ENCODE results near the gene COQ5. TPM values are rescaled to one million over a fixed set of nuclear protein-coding genes. Genes with fewer than 3 reads are reported as not detected.

COQ5 gene
- total RNA-seq: 10 to 100 TPM; 11.3 to 23.4 (median 21.5) TPM
- total RNA-seq (2013): 25.3 TPM
- total RNA-seq: 8.2 to 35.0 (median 14.7) reads per million in 29 experiments

DNA sequence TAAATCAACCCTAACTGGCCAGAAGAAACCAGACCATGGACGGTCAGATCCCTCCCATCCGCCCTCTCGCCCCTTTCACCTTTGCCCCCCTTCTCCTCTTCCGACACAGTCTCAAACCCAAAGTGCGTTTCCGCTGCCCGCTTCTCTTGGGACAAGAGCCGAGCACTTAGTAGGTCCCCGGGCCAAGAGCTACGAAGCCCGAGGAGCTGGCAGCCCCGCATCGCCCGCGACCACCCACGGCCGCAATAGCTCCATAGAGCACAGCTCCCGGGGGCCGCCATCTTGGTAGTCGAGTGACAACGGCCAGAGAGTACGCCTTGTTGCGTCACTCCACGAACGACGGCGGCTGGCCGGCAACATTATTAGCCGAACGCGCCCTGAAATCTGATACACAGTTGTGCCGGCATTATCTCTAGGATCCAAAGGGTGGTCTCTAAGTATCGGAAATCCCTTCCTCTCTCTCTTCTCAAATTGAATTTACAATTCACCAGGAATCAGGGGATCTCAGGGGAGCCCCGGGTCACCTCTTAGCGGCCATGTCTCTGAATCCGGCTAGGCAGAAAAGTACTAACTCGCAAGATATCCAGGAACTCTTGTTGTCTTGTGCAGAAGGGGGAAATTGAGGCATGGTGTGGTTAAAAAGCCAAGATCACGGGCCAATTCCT, at the start of gene COQ5:
TSS of gene COQ5 (minus strand) at position 298 of the 665 bp plus-strand sequence. CDS start at position 281, 17 bp downstream.
- POLR2A ChIA-PET: interaction anchor here (0.5 to 1.7 kb wide), 9 partner anchors 9 to 238 kb away, joined by 3 to 8 read pairs (median 5); partner anchors contain the start of gene DYNLL1 (in 1 of the 2)
- no peaks in the 10 kb centered on the region for H3K36me3 Mint-ChIP-seq
- WGBS (ENCODE audit: insufficient coverage): 0% methylated on average over 35 of the region's 38 CpGs

GRCh38 chr12:120574106-120574505, 45.1 kb upstream of the COQ5 start:
- Histone ChIP-seq H3K36me3 (ENCODE audit: control insufficient read depth in 2 of 2, extremely low read depth in 1 of 2, insufficient read depth in 1 of 2, low read length in 1 of 2) (peaks cover 46 to 92% of the 10 kb centered on the region in 2 donors), H3K4me1 (ENCODE audit: control insufficient read depth in 1 of 2, extremely low read depth in 1 of 2, insufficient read depth in 2 of 2, low read length in 2 of 2) (no peaks in the 10 kb centered on the region), H3K27ac (ENCODE audit: low read length) (no peak overlapping the region), H3K27me3 (replicated peaks in 1 of 2; ENCODE audit: control insufficient read depth in 2 of 2, extremely low read depth in 1 of 2, insufficient read depth in 2 of 2, low read length in 1 of 2) (no peaks in the 10 kb centered on the region), H3K4me3 (ENCODE audit: control insufficient read depth in 1 of 2, extremely low read depth in 1 of 2, low read length in 1 of 2) (no peak overlapping the region), H3K9me3 (no peaks in the 10 kb centered on the region)
- CTCF ChIA-PET: no interaction called here
- POLR2A ChIA-PET: no interaction called here
- Mint-ChIP-seq H3K27ac (peak overlapping the region in 1 of 2 donors; percentile 23), H3K9me3 (no peaks in the 10 kb centered on the region), H3K36me3 (peaks cover 60% of the 10 kb centered on the region), H3K4me3 (no peak overlapping the region), H3K4me1 (peaks cover 0 to 1% (median 0%) of the 10 kb centered on the region in 3 donors), H3K27me3 (no peaks in the 10 kb centered on the region)
- ATAC-seq (replicated peaks in 1 of 4) (no peak), DNase-seq (no peak)
- WGBS (ENCODE audit: insufficient coverage): no CpG with 5 or more reads among the region's 2 CpGs

More for the DNA sequence above, at the start of gene COQ5:
- peak; percentile 65 to 87 (median 78) for DNase-seq
- peak within 1 kb of the TSS; percentile 99 for H3K27ac Mint-ChIP-seq
- H3K4me1 Mint-ChIP-seq: peaks cover 26 to 33% (median 27%) of the 10 kb centered on the region in 3 donors
- Histone ChIP-seq H3K27ac (ENCODE audit: low read length) (peak within 1 kb of the TSS; percentile 83), H3K4me1 (ENCODE audit: control insufficient read depth in 1 of 2, extremely low read depth in 1 of 2, insufficient read depth in 2 of 2, low read length in 2 of 2) (peaks cover 6 to 18% of the 10 kb centered on the region in 2 experiments), H3K4me3 (ENCODE audit: control insufficient read depth in 1 of 2, extremely low read depth in 1 of 2, low read length in 1 of 2) (peak within 1 kb of the TSS; percentile 95 to 96), H3K36me3 (ENCODE audit: control insufficient read depth in 2 of 2, extremely low read depth in 1 of 2, insufficient read depth in 1 of 2, low read length in 1 of 2) (no peaks in the 10 kb centered on the region), H3K9me3 (no peaks in the 10 kb centered on the region), H3K27me3 (replicated peaks in 1 of 2; ENCODE audit: control insufficient read depth in 2 of 2, extremely low read depth in 1 of 2, insufficient read depth in 2 of 2, low read length in 1 of 2) (no peaks in the 10 kb centered on the region)
- H3K27me3 Mint-ChIP-seq: no peaks in the 10 kb centered on the region
- H3K4me3 Mint-ChIP-seq: peak within 1 kb of the TSS; percentile 100
- no peaks in the 10 kb centered on the region for H3K9me3 Mint-ChIP-seq
- ATAC-seq (replicated peaks in 1 of 4): peak; percentile 96 to 97 (median 97)
- CTCF ChIA-PET: interaction anchor here in 1 of 2 donors (0.5 to 0.8 kb wide), 6 partner anchors 9 to 150 kb away, joined by 3 to 6 read pairs (median 4); no protein-coding TSS in a partner anchor

- H3K9me3 Mint-ChIP-seq: no peaks in the 10 kb centered on the region
- H3K4me3 Mint-ChIP-seq: no peak overlapping the region
- H3K4me1 Mint-ChIP-seq: no peaks in the 10 kb centered on the region
- ChIA-PET POLR2A (no interaction called here), CTCF (no interaction called here)
- DNase-seq (no peak), ATAC-seq (replicated peaks in 1 of 4) (no peak)
- H3K27ac Mint-ChIP-seq: peak overlapping the region in 1 of 2 donors; percentile 22
- Histone ChIP-seq H3K36me3 (ENCODE audit: control insufficient read depth in 2 of 2, extremely low read depth in 1 of 2, insufficient read depth in 1 of 2, low read length in 1 of 2) (peaks cover 46 to 92% of the 10 kb centered on the region in 2 donors), H3K9me3 (no peaks in the 10 kb centered on the region), H3K4me3 (ENCODE audit: control insufficient read depth in 1 of 2, extremely low read depth in 1 of 2, low read length in 1 of 2) (no peak overlapping the region), H3K27me3 (replicated peaks in 1 of 2; ENCODE audit: control insufficient read depth in 2 of 2, extremely low read depth in 1 of 2, insufficient read depth in 2 of 2, low read length in 1 of 2) (no peaks in the 10 kb centered on the region), H3K4me1 (ENCODE audit: control insufficient read depth in 1 of 2, extremely low read depth in 1 of 2, insufficient read depth in 2 of 2, low read length in 2 of 2) (no peaks in the 10 kb centered on the region), H3K27ac (ENCODE audit: low read length) (no peak overlapping the region)
- 40% methylated on average over 1 of the region's 6 CpGs for WGBS (ENCODE audit: insufficient coverage)
- H3K36me3 Mint-ChIP-seq: peaks cover 60% of the 10 kb centered on the region
- H3K27me3 Mint-ChIP-seq: no peaks in the 10 kb centered on the region
Measured at GRCh38 chr12:120573560-120573959, 44.6 kb upstream of the COQ5 start.

DNA sequence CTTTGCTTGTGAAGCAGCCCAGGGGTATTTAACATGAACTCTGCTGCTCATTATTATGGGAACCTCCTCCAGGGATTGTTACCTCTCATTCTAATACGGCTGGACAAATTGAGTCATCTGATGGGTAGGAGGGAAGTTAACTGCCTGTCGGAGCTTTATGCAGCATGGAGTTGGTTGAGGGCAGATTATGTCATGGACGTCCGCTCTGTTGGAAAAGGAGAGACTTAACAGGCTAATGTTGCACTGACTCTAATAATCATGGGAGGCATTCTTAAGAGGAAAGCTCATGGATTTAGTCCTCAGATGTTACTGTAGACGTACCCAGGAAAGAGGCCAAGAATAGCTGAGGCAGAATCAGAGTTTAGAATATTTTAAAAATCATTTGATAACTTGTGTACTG, 42.3 kb upstream of the COQ5 start:
- Histone ChIP-seq H3K36me3 (ENCODE audit: control insufficient read depth in 2 of 2, extremely low read depth in 1 of 2, insufficient read depth in 1 of 2, low read length in 1 of 2) (peaks cover 36 to 90% of the 10 kb centered on the region in 2 donors), H3K4me1 (ENCODE audit: control insufficient read depth in 1 of 2, extremely low read depth in 1 of 2, insufficient read depth in 2 of 2, low read length in 2 of 2) (no peaks in the 10 kb centered on the region), H3K27me3 (replicated peaks in 1 of 2; ENCODE audit: control insufficient read depth in 2 of 2, extremely low read depth in 1 of 2, insufficient read depth in 2 of 2, low read length in 1 of 2) (no peaks in the 10 kb centered on the region), H3K27ac (ENCODE audit: low read length) (no peak overlapping the region), H3K9me3 (no peaks in the 10 kb centered on the region), H3K4me3 (ENCODE audit: control insufficient read depth in 1 of 2, extremely low read depth in 1 of 2, low read length in 1 of 2) (no peak overlapping the region)
- Mint-ChIP-seq H3K27me3 (no peaks in the 10 kb centered on the region), H3K36me3 (peaks cover 56% of the 10 kb centered on the region), H3K4me3 (no peak overlapping the region), H3K4me1 (no peaks in the 10 kb centered on the region), H3K9me3 (no peaks in the 10 kb centered on the region), H3K27ac (no peak overlapping the region)
- POLR2A ChIA-PET: interaction anchor here (0.7 to 1.0 kb wide), 2 partner anchors 10 to 715 kb away, joined by 4 read pairs; partner anchors contain the start of gene POP5 (in 1 of the 2)
- CTCF ChIA-PET: interaction anchor here (0.5 to 0.7 kb wide), 3 partner anchors 10 to 1075 kb away, joined by 3 to 7 read pairs (median 3); partner anchors contain the start of gene POP5 (in 1 of the 2)
- DNase-seq: no peak
- 96% methylated on average over 4 of the region's 5 CpGs for WGBS (ENCODE audit: insufficient coverage)
- ATAC-seq (replicated peaks in 1 of 4): no peak

DNA sequence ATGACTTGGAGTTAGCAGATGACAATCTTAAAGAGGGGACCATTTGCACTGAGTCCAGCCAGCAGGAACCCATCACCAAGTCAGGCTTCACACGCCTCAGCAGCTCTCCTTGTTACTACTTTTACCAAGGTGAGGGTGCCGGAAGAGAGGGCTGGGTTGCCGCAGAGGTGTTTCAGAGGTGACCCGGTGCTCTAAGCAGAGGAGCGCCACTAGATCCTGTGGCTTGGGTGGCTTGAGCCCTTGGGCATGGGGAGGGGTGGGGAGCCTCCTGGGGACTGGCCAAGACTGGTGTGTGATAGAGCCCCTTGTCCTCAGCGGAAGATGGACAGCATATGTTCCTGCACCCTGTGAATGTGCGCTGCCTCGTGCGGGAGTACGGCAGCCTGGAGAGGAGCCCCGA, 34.5 kb upstream of the COQ5 start:
- ATAC-seq (replicated peaks in 1 of 4) (no peak), DNase-seq (no peak)
- H3K27ac ChIP-seq (ENCODE audit: low read length): no peak overlapping the region
- H3K27me3 ChIP-seq (replicated peaks in 1 of 2; ENCODE audit: control insufficient read depth in 2 of 2, extremely low read depth in 1 of 2, insufficient read depth in 2 of 2, low read length in 1 of 2): no peaks in the 10 kb centered on the region
- H3K4me1 Mint-ChIP-seq: no peaks in the 10 kb centered on the region
- POLR2A ChIA-PET: no interaction called here
- no peaks in the 10 kb centered on the region for H3K9me3 ChIP-seq
- H3K4me3 ChIP-seq (ENCODE audit: control insufficient read depth in 1 of 2, extremely low read depth in 1 of 2, low read length in 1 of 2): no peak overlapping the region
- H3K27ac Mint-ChIP-seq: peak overlapping the region in 1 of 2 donors; percentile 39
- no peaks in the 10 kb centered on the region for H3K27me3 Mint-ChIP-seq
- H3K4me3 Mint-ChIP-seq: no peak overlapping the region
- H3K4me1 ChIP-seq (ENCODE audit: control insufficient read depth in 1 of 2, extremely low read depth in 1 of 2, insufficient read depth in 2 of 2, low read length in 2 of 2): no peaks in the 10 kb centered on the region
- peaks cover 8 to 88% of the 10 kb centered on the region in 2 donors for H3K36me3 ChIP-seq (ENCODE audit: control insufficient read depth in 2 of 2, extremely low read depth in 1 of 2, insufficient read depth in 1 of 2, low read length in 1 of 2)
- peaks cover 53% of the 10 kb centered on the region for H3K36me3 Mint-ChIP-seq
- CTCF ChIA-PET: no interaction called here
- 94% methylated on average over 8 of the region's 11 CpGs for WGBS (ENCODE audit: insufficient coverage)
- no peaks in the 10 kb centered on the region for H3K9me3 Mint-ChIP-seq

DNA sequence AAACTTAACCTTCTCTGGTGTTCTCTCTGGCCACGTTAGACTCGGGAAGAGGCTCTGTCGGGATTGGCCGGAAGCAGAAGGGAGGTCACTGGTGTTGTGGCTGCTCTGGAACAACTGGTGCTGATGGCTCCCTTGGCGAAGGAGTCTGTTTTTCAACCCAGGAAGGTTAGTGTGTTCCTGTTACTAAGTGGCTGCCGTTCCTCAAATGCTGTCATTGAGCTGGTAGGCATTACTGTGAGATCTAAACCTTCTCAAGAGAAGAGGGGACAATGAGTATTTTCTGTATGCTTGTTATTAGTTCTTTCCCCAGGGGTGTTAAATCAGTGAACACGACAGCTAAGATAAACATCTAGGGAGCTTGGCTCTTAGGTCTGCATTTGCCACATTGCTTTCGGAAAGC, 33.9 kb upstream of the COQ5 start:
- DNase-seq (no peak), ATAC-seq (replicated peaks in 1 of 4) (no peak)
- no peak overlapping the region for H3K4me3 ChIP-seq (ENCODE audit: control insufficient read depth in 1 of 2, extremely low read depth in 1 of 2, low read length in 1 of 2)
- WGBS (ENCODE audit: insufficient coverage): 94% methylated on average over 7 of the region's 8 CpGs
- H3K4me1 Mint-ChIP-seq: peaks cover 0 to under 1% (median under 1%) of the 10 kb centered on the region in 3 donors
- H3K36me3 ChIP-seq (ENCODE audit: control insufficient read depth in 2 of 2, extremely low read depth in 1 of 2, insufficient read depth in 1 of 2, low read length in 1 of 2): peaks cover 8 to 86% of the 10 kb centered on the region in 2 donors
- H3K27ac Mint-ChIP-seq: peak overlapping the region in 1 of 2 donors; percentile 39
- ChIA-PET CTCF (no interaction called here), POLR2A (no interaction called here)
- no peak overlapping the region for H3K27ac ChIP-seq (ENCODE audit: low read length)
- H3K9me3 Mint-ChIP-seq: no peaks in the 10 kb centered on the region
- no peaks in the 10 kb centered on the region for H3K27me3 Mint-ChIP-seq
- H3K4me3 Mint-ChIP-seq: no peak overlapping the region
- no peaks in the 10 kb centered on the region for H3K9me3 ChIP-seq
- H3K36me3 Mint-ChIP-seq: peaks cover 54% of the 10 kb centered on the region
- H3K27me3 ChIP-seq (replicated peaks in 1 of 2; ENCODE audit: control insufficient read depth in 2 of 2, extremely low read depth in 1 of 2, insufficient read depth in 2 of 2, low read length in 1 of 2): no peaks in the 10 kb centered on the region
- H3K4me1 ChIP-seq (ENCODE audit: control insufficient read depth in 1 of 2, extremely low read depth in 1 of 2, insufficient read depth in 2 of 2, low read length in 2 of 2): no peaks in the 10 kb centered on the region
